GM18517 (cell line): Measurements from ENCODE around the gene EPGN.
"Not testable (repeated sequence)": the region's sequence is repeated elsewhere in the genome, so short reads cannot be mapped to it uniquely, and the experiment has no call there.

Experiments used
- ATAC-seq: cut with Tn5 transposase; IDR thresholded peaks from one replicate; pipeline ENCODE4 v1.9.1; 2021; ENCODE audit warnings: mild to moderate bottlenecking, moderate library complexity; ENCODE audit not compliant: unreplicated experiment

Gene EPGN

GRCh38 chr4:74335341-74336021 is 27.2 kb downstream of the EPGN start:
- ATAC-seq = no peak

- no peak for ATAC-seq
Measured at GRCh38 chr4:74338792-74339333, 30.6 kb downstream of the EPGN start.

GRCh38 chr4:74339501-74339900 is 31.2 kb downstream of the EPGN start:
- ATAC-seq = no peak

GRCh38 chr4:74340421-74340820 is 32.2 kb downstream of the EPGN start:
- ATAC-seq = not testable (repeated sequence)

GRCh38 chr4:74344031-74344430 is 35.8 kb downstream of the EPGN start:
- no peak for ATAC-seq

GRCh38 chr4:74353858-74354257 is 45.6 kb downstream of the EPGN start:
- ATAC-seq = no peak

GRCh38 chr4:74357965-74358364 is 49.7 kb downstream of the EPGN start:
- ATAC-seq = no peak

- no peak for ATAC-seq
Measured at GRCh38 chr4:74361671-74362070, 53.4 kb downstream of the EPGN start.

- ATAC-seq = no peak
Measured at GRCh38 chr4:74362347-74362746, 54.1 kb downstream of the EPGN start.

- ATAC-seq = no peak
Measured at GRCh38 chr4:74364256-74364651, 56.0 kb downstream of the EPGN start.

GRCh38 chr4:74364652-74365491 is 56.6 kb downstream of the EPGN start, which contains the start of gene EREG:
EREG (plus strand) TSS chr4:74365145; CDS start chr4:74365309, 164 bp downstream.
- peak; percentile 31 for ATAC-seq

- ATAC-seq = no peak
Measured at GRCh38 chr4:74365761-74366160, 57.5 kb downstream of the EPGN start.
